ENCODE results near the gene UPF2. TPM values are rescaled to one million over a fixed set of nuclear protein-coding genes. Genes with fewer than 3 reads are reported as not detected.
"Not testable (repeated sequence)": the region's sequence is repeated elsewhere in the genome, so short reads cannot be mapped to it uniquely, and the experiment has no call there.

UPF2 gene
- total RNA-seq, 1 donor from 2014 or later = 16.6 TPM

DNA sequence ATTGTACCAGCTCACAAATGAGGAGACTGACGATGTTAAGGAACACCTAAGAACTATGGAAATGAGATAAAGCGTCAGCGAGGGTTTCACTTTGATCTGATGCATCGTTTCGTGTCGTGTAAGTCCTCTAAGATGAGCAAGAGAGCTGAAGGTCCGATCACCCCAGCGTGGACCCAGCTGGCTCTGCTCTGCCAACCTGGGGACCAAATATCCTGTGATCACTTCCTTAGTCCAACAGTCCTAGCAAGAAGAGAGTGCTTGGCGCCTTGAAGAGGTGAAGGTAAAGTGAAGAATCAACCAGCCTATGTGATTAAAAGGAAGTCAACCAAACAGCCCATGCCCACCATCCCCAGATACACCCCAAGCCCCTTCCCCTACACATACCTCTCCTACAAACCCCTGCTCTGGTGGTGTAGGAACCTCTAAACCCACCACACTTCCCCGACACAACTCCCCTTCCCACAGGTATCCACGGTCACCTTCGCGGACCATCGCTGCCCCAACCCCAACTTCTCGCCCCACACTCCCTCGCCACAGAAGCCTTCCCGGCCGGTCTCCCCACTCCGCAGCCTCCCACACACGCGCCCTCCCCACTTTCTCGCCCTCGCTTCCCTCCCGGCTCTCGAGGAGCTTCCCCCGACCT is 722 bp downstream of the UPF2 start:
- peak; percentile 22 for DNase-seq (ENCODE audit: low spot score)

DNA sequence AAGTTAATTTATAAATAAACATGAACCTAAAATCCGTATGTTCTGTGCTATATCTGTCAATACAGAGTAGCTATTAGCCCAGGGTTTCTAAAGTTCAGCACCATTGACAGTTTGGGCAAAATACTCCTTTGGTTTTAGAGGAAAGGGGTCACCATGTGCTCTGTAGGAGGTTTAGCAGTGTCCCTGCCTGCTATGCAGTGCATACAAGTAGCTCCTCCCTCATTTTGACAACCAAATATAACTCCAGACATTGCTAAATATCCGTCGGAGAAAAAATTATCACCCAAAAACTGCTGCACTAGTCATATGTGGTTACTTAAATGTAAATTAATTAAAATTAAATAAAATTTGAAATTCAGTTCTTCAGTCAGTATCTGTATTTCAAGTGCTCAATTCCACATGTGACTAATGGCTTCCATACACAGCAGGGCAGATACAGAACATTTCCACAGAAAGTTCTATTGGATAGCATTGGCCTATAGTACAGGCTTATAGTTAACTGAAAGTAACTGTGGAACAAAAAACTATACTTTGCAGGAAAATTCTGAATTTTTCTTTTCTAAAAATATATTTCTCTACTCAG is 6.4 kb downstream of the UPF2 start:
- no peak for DNase-seq (ENCODE audit: low spot score)

DNA sequence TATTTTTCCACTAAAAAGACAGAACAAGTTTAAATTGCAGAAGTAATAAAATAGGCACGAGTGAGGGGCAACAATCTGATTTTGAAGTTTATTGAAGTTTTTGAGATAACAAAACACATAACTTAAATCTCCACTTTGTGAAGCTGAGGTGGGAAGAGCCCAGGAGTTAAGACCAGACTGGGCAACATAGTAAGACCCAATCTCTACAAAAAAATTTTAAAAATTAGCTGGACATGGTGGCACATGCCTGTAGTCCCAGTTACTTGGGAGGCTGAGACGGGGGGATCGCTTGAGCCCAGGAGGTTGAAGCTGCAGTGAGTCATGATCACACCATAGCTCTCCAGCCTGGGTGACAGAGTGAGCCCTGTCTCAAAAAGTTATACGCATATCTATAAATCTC is 11.2 kb downstream of the UPF2 start:
- DNase-seq (ENCODE audit: low spot score) = no peak

DNA sequence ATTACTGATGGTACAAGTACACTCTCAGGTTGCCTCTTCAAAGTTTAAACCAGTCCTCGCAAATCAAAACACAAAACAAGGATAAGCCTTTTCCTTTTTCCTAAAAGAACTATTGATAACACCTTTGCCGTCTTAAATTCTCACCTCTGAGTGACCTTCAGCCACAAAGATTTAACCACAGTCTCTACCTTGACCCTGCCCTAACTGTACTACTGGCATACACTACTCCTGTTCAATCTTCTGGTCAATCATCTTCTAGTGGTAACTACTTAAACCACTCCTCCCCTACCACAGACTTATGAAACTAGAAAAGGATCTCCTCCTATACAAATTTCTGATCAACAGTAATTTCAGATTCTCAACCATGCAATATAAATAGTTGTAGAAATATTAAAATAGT is 15.1 kb downstream of the UPF2 start:
- DNase-seq (ENCODE audit: low spot score) = no peak

DNA sequence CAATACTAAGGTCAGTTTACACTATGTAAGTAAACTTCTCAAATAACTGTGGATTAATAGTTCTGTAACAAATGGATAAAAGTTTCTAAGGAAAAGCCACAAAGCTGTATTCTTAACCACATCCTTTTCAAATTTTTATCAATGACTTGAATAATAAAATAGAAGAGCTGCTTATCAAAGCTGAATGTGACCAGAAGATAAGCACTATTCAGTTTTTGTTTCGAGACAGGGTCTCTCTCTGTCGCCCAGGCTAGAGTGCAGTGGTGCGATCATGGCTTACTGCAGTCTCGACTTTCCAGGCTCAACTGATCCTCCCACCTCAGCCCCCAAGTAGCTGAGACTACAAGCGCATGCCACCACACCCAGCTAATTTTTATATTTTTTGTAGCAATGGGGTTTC is 17.0 kb downstream of the UPF2 start:
- no peak for DNase-seq (ENCODE audit: low spot score)

DNA sequence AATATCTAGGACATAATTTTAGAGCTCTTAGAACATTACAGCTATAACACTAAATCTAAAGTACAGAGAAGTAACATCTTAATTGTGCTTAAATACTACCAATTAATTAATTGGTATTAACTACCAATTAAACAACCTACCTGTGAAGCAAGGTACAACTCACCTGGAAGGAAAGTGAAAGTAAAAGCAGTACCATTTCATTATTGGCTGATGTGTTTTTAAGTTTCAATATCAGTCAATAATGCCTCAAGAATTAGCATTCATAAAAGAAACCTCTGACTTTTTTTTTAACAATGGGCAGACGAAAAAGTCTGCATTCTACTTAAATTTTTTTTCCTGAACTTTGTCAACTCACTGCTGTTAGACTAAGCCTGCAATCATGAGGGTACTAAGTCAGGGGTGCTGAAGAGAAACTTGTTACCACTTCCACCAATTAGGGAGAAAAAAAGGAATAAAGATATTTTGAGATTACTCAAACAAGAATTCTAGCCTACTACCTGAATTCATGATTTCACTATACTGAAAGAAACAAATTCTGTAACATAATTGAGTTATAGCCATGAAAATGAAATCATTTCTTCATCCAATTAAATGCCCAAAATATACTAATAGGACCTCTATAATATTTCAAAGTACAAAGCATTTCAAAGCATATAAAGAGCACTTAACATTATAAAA is 19.9 kb downstream of the UPF2 start:
- DNase-seq (ENCODE audit: low spot score) = no peak

DNA sequence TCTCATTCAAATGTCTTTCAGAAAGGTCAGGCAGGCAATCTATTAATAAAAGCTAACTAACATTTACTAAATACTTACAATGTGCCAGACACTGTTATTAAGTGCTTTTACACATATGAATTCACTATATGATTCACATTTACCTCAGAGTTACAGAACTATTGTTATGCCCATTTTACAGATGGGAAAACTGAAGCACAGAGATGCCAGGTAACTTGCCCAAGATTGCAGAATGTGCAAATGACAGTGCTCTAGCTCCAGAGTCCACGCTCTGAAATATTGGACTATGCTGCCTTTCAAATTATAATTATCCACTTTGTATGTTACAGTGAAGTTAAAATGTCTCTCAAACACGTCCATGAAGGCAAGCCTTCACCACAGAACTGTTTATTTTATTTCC is 22.0 kb downstream of the UPF2 start:
- no peak for DNase-seq (ENCODE audit: low spot score)

DNA sequence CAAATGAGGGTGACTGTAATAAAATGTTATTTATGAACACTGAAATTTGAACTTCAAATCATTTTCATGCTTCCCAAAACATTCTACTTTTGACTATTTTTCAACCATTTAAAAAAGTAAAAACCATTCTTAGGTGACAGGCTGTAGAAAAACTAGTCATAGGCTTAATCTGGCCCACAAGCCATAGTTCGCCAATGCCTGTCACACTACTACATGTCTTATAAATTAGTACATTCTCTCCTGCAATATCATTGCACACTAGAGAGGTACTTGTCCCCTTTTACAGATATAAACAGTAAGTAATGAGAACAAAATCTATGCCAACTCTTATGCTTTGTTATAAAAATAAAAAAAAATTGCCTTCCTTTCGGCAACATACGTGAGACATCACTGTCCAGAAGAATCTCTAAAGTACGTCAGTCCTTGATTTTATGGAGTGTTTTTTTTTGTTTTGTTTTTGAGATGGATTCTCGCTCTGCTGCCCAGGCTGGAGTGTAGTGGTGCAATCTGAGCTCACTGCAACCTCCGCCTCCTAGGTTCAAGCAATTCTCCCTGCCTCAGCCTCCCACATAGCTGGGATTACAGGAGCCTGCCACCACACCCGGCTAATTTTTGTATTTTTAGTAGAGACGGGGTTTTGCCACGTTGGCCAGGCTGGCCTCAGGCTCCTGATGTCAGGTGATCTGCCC is 23.2 kb downstream of the UPF2 start:
- no peak for DNase-seq (ENCODE audit: low spot score)

DNA sequence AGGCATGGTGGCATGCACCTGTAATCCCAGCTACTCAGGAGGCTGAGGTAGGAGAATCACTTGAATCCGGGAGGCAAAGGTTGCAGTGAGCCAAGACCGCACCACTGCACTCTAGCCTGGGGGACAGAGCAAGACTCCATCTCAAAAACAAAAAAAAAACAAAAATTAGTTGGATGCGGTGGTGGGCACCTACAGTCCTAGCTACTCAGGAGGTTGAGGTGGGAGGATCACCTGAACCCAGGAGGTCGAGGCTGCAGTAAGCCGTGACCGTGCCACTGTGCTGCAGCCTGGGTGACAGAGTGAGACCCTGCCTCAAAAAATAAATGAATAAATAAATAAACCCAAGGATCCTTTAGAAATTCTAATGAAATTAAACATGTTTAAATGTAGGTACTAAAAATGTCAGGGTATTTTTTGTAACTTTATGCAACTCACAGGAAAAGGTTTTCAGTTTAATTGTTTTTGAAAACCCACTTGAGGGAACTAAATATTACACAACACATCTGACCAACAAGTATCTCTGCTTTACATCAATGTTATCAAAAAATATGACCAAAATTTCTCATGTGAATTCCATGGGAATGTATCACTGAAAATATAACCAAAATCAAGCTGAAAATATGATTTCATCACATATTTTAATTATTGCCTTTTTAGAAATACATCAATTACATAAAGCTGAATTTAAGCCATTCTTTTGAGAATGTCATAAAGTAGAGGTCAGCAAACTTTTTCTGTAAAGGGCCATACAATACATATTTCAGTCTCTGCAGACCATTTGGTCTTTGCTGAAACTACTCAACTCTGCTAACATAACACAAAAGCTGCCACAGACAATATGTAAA is 23.9 kb downstream of the UPF2 start:
- peak; percentile 31 for DNase-seq (ENCODE audit: low spot score)

DNA sequence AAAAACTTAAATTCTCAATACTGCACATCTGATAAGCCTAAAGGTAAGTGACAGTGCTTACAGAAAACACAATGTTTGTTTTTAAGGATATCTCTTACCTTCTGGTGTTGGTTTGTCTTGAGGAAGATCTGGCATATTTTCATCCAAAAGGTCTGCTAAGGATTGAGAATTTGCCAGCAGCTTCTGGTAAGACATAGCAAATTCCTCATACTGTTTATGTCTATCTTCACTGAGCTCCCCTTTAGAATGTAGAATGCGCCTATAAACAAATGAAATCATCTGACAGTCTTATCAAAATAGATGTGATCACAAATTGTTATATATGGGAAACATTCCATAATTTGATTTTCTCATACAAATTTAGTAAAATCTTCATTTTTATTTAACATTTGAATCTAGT is 28.7 kb downstream of the UPF2 start:
- no peak for DNase-seq (ENCODE audit: low spot score)

DNA sequence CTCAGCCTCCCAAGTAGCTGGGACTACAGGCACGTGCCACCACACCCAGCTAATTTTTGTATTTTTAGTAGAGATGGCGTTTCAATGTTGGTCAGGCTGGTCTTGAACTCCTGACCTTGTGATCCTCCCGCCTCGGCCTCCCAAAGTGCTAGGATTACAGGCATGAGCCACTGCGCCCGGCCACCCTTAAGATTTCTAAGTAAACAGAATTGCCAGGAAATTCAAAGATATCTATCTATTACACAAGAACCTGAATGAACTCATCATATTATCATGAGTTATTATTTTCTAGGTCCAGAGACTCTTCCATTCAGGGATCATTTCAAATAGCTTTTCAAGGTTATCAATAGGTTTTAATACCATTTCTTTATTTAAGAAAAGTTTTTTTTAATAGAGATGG is 29.2 kb downstream of the UPF2 start:
- DNase-seq (ENCODE audit: low spot score) = not testable (repeated sequence)

DNA sequence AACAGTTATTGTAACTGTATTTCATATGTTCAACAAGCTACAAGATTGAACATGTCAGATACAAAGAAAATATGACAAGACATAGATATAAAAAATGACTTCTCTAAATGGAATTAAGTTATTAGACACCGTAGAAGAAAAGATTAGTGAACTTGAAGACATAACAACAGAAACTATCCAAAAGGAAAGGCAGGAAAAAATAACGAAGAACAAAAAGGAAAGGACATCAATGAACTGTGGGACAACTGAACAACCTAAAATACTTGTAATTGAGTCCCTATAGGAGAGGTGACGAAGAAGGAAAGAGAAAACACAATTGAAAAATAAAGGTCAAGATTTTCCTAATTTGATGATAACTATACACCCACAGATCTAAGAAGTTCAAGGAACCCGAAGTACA is 32.3 kb downstream of the UPF2 start:
- no peak for DNase-seq (ENCODE audit: low spot score)

DNA sequence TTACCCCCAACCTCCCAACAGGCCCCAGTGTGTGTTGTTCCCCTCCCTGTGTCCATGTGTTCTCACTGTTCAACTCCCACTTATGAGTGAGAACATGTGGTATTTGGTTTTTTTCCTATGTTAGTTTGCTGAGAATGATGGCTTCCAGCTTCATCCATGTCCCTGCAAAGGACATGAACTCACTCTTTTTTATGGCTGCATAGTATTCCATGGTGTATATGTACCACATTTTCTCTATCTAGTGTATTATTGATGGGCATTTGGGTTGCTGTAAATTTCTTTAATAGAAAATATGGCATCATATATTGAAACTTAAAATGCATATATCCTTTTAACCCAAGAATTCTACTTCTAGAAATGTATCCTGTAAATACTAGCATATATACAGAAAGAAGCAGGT is 33.8 kb downstream of the UPF2 start:
- not testable (repeated sequence) for DNase-seq (ENCODE audit: low spot score)

DNA sequence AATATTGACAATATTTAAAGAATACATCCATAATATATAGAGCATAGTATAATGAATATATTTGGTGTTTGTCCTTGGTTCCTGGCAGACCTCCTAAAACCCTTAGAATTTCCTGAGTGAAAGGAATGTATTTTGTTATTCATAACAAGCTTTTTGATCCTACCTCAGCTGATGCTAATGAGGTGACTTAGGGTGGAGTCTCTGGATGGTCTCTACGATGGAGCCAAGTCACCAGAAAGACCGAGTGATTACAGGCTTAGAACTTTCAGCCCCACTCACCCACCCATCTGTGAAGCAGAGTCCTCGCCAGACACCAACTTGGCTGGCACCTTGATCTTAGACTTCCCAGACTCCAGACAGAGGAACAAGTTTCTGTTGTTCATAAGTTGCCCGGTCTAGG is 35.9 kb downstream of the UPF2 start:
- DNase-seq (ENCODE audit: low spot score) = no peak

DNA sequence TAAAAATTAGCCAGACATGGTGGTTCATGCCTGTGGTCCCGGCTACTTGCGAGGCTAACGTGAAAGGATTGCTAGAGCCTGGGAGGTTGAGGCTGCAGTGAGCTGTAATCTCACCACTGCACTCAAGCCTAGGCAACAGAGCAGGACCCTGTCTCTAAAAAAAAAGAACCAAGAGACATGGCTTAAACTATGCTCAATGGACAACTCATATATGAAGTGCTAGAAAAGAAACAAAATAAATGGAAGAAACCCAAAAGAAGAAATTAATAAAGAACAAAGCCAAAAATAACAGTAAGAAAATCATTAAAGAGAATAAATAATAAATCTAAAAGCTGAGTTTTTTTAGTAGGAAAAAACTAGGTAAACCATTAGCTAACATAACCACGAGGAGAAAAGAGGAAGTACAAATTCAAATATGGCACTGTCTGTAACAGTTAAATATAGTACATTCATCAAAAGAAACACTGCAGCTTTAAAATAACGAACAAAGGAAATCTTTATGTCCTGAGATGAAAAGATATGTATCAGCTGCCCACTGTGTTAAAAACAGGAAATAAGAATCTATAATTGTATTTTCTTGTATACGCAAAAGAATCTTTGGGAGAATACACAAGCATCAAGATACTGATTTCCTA is 48.7 kb downstream of the UPF2 start:
- no peak for DNase-seq (ENCODE audit: low spot score)

DNA sequence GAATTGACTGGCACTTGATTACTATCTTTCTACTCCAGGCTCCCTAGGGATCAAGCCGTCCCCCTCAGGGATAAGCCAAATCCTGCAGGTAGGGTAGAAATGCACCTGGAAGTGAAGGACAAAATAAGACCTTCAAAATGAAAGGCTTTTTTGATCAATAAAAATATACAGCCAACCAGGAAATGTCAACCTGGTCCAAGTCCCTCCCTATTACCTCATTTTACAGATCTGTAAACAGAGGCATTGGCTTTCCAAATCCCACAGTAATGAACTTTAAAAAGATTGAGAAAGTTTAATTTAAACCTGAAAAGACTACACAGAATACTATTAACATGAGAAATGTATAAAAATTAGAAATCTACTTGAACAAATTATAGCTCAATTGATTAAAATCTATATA is 53.7 kb downstream of the UPF2 start:
- no peak for DNase-seq (ENCODE audit: low spot score)

DNA sequence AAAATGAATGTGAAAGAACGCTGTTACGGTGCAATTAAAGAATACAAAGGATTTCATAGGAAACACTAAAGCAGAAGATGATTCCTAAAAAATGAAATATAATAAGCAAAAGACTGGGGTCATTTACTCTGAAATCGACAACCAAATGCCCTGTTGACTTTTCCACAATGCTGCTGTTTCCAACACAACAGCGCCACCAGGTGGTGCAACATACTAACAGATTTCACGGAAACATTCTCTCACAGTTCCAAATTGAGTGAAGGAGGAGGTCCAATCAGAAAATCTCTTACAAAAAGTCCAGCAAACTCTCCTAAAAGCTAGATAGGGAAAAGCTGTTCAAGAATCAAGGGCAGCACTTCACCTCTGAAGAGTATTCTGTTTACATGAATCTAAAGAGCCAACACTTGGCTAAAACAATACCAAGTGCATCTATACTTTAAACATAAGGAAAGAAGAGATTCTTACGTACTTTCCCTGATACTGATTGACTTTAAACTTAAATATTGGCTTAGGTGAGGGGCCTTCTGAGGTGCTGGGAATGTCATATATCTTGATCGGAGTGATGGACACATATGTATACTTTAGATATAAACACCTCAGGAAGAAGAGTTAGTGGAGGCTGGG is 55.9 kb downstream of the UPF2 start:
- DNase-seq (ENCODE audit: low spot score) = peak; percentile 86

DNA sequence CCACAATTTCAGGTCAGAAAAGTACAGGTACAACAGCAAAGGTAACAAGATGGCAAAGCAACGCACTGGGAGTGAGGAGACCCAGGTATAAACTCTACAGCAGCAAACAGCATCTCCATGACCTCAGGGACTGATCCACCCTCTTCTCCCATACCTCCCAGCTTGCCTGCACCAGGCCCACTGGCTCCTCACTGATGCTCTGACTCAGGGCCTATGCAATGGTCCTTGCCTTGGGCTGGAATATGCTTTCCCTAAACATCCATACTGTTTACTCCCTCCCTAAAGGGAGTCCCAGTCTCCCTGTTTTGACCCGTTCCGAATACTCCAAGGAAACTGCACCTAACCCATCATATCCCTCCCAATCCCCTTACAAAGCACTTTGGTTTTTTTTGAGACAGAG is 60.4 kb downstream of the UPF2 start:
- DNase-seq (ENCODE audit: low spot score) = no peak

DNA sequence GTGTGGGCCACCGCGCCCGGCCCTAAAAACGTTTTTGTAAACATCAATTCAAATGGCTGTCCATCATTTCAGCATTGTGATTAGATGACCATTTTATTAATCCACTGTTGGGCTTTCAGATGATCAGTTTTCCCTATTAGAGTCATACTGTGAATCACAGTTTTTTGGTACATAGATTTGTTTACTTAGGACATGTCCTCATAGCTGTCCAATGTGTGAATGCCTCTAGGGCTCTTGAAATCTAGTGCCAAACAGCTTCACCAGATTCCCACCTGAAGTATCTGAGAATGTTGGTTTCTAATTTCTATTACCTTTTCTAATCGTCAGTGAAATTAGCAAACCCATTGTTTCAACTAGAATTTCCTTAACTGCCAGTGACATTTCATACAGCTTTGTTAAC is 66.8 kb downstream of the UPF2 start:
- DNase-seq (ENCODE audit: low spot score) = no peak

DNA sequence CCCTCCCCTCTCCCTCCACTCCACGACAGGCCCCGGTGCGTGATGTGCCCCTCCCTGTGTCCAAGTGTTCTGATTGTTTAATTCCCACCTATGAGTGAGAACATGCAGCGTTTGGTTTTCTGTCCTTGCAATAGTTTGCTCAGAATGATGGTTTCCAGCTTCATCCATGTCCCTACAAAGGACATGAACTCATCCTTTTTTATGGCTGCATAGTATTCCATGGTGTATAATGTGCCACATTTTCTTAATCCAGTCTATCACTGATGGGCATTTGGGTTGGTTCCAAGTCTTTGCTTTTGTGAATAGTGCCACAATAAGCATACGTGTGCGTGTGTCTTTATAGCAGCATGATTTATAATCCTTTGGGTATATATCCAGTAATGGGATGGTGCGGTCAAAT is 70.1 kb downstream of the UPF2 start:
- not testable (repeated sequence) for DNase-seq (ENCODE audit: low spot score)

DNA sequence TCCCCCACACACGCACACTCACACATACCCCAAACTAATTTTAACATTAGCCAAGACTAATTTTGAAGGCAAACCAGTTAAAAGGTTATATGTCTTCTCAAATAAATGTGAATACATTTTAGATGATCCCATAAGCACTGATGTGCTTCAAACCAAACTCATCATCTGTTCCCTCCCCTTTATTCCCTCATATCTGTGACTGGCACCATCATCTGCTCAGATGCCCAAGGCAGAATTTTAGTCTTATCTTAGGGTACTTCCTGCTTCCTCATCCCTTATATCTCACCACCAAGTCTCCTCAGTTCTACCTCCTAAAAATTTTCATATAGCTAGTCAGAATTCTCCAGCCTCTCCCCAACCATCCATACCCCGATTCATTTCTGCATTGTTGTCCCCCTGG is 80.4 kb downstream of the UPF2 start:
- no peak for DNase-seq (ENCODE audit: low spot score)

Data from umbilical cord (tissue), 2 donors.